Astrocyte of the spinal cord (primary cell): Measurements from ENCODE around the gene SYNE4.
"Not testable (repeated sequence)": the region's sequence is repeated elsewhere in the genome, so short reads cannot be mapped to it uniquely, and the experiment has no call there.

ENCODE experiments used
- DNase-seq: peaks from one replicate; pipeline ENCODE4 v3.0.0; 2011; ENCODE audit warnings: low read depth, low spot score
- H3K4me3 ChIP-seq: 2 replicates; pipeline ENCODE4 v1.5.1; 2011; ENCODE audit warnings: low read depth, mild to moderate bottlenecking, low read length, moderate library complexity
- in situ Hi-C: cut with HindIII; loops from 2 replicates; pipeline ENCODE4 v1.10.0; 2017; ENCODE audit warnings: low sequenced_read_pairs
- TF ChIP-seq, protein P1 (sequence below): IDR thresholded peaks from 2 replicates; pipeline ENCODE4 v1.5.1; 2012; ENCODE audit warnings: low read depth, mild to moderate bottlenecking, low read length, inconsistent platforms

SYNE4 gene

DNA sequence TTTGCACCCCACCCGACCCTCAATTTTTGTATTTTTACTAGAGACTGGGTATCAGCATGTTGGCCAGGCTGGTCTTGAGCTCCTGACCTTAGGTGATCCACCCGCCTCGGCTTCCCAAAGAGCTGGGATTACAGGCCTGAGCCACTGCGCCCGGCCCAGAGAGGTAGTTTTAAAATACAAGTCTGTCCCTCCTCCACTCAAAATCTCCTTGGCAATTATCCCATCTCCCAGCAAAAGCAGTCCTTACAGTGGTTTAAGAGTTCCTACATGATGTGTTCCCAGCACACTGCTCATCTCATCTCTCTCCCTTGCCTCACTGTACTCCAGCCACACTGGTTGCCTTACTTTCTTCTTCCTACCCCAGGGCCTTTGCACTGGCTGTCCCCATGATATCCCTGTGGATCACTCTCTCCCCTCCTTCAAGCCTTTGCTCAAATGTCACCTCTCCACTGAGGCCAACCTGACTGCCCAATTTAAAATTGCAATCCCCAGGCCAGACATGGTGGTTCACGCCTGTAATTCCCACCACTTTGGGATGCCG, 48.1 kb downstream of the SYNE4 start:
- DNase-seq, result no peak
- TF ChIP-seq, protein P1, sequence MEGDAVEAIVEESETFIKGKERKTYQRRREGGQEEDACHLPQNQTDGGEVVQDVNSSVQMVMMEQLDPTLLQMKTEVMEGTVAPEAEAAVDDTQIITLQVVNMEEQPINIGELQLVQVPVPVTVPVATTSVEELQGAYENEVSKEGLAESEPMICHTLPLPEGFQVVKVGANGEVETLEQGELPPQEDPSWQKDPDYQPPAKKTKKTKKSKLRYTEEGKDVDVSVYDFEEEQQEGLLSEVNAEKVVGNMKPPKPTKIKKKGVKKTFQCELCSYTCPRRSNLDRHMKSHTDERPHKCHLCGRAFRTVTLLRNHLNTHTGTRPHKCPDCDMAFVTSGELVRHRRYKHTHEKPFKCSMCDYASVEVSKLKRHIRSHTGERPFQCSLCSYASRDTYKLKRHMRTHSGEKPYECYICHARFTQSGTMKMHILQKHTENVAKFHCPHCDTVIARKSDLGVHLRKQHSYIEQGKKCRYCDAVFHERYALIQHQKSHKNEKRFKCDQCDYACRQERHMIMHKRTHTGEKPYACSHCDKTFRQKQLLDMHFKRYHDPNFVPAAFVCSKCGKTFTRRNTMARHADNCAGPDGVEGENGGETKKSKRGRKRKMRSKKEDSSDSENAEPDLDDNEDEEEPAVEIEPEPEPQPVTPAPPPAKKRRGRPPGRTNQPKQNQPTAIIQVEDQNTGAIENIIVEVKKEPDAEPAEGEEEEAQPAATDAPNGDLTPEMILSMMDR, result no peak
- H3K4me3 ChIP-seq, result no peak overlapping the region
- in situ Hi-C loops, result no loop called here

DNA sequence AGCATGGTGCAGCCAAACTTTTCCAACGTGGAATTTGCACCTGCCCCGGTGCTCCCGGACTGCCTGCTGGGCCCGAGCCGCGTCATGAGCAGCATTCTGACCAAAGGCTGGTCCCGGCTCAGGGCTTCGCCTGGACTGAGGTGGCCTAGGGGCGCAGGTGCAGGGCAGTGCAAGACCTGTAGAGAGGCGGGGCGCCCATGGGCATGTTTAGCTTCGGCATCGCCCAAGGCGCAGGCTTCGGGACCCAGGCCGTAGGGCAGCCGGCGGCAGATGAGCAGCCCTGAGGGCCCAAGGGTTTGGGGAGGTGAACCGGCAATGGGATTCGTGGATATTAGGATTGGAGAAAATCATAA, 48.7 kb downstream of the SYNE4 start:
- no peak for DNase-seq
- TF ChIP-seq, protein P1, result no peak
- no peak overlapping the region for H3K4me3 ChIP-seq
- in situ Hi-C loops, result no loop called here

DNA sequence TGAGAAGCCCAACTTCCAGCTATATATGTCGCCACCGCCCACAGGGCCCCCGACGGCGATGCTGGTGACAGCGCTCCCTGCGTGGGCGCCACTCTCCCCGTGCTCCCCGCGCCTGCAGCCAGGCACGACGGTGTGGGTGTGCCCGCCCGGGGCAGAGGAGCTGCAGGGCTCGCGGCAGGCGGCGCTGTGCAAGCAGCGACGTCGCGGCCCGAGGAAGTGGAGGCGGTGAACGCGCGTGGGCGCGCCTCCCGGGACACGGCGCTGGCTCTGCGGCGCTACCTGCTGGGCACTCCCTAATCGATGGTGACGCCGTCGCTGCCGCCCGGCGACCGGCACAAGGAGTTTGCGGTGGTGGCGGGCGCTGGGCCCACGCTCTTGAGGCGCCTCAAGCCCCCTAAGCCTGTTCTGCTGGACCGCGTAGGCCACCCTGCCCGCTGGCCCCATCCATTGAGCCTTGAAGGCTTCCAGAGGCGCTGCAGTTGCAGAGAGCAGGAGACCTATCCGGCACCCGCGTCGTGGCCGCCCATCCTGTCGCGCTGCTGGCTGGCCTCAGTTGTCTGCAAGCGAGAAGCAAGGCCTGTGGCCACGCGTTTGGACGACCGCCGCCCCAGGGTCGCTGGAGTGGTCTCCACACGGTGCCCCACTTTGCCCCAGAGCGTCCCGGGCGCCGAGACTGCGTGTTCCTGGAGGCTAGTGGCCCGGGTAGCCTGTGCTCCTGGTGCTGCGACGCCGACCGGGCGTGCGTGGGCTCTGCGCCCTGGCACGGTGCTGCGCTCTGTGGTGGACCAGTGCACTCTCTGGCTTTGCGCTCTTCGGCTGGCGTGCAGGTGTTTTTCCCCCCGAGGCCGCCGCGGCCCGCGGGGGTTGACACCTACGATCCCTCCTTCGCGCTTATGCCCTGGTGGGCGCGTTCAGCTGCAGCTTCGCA, 49.3 kb downstream of the SYNE4 start:
- TF ChIP-seq, protein P1, result no peak

DNA sequence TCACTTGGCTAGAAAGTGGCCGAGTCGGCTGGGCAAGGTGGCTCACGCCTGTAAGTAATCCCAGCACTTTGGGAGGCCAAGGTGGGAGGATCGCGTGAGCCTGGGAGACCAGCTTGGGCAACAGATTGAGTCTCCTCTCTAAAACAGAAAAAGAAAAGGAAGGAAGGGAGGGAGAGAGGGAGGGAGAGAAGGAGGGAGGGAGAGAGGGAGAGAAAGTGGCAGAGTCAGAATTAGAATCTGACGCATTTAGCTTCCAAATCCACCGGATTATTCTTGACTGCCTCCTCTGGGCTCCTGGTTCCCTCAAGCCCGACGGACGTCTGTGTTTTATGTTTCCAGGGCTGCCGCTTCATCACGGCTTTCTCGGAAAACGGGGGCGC, 50.0 kb downstream of the SYNE4 start:
- TF ChIP-seq, protein P1, result no peak
- no peak for DNase-seq
- no peak overlapping the region for H3K4me3 ChIP-seq
- in situ Hi-C loops, result no loop called here

More for the DNA sequence above, 49.3 kb downstream of the SYNE4 start:
- no peak overlapping the region for H3K4me3 ChIP-seq
- in situ Hi-C loops, result no loop called here
- no peak for DNase-seq

DNA sequence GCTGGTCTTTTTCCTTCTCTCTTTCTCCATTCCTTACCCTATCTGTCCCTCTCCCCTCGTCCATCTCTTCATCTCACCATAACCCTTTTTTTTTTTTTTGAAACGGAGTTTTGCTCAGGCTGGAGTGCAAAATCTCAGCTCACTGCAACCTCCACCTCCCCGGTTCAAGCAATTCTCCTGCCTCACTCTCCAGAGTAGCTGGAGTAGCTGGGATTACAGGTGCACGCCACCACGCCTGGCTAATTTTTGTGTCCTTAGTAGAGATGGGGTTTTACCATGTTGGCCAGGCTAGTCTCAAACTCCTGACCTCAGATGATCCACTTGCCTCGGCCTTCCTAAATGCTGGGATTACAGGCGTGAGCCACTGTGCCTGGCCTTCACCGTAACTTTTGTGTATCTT, 51.2 kb downstream of the SYNE4 start:
- H3K4me3 ChIP-seq, result not testable (repeated sequence)

DNA sequence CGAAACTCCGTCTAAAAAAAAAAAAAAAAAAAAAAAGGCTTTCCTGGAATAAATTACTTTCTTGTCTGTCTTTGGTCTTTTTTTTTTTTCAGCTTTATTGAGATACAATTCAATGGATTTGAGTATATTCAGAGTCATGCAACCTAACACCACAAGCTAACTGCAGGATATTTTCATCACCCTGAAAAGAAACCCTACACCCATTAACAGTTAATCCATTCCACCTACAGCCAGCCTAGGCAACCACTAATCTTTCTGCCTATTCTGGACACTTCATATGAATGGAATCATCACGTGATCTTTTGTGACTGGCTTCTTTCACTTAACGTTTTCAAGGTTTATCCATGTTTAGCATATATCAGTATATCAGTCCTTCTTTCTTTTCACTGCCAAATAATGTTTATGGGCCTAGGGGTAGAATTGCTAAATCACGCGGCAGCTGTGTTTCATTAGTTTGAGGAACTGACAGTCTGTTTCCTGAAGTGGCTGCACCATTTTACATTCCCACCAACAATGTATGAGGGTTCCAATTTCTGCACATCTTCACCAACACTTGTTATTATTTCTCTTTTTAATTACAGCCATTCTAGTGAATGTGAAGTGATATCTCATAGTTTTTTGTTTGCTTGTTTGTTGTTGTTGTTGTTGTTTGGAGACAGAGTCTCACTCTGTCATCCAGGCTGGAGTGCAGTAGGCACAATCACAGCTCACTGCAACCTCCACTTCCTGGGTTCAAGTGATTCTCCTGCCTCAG, 52.6 kb downstream of the SYNE4 start:
- H3K4me3 ChIP-seq, result no peak overlapping the region
- DNase-seq, result no peak
- in situ Hi-C loops, result no loop called here
- TF ChIP-seq, protein P1, result no peak

More for the DNA sequence above, 51.2 kb downstream of the SYNE4 start:
- DNase-seq, in situ Hi-C loops: not testable (repeated sequence)
